ENCODE measurements around the gene MAML3. TPM values are rescaled to one million over a fixed set of nuclear protein-coding genes. Genes with fewer than 3 reads are reported as not detected.

The MAML3 gene
- total RNA-seq, 1 donor from 2014 or later = 0.79 TPM

DNA sequence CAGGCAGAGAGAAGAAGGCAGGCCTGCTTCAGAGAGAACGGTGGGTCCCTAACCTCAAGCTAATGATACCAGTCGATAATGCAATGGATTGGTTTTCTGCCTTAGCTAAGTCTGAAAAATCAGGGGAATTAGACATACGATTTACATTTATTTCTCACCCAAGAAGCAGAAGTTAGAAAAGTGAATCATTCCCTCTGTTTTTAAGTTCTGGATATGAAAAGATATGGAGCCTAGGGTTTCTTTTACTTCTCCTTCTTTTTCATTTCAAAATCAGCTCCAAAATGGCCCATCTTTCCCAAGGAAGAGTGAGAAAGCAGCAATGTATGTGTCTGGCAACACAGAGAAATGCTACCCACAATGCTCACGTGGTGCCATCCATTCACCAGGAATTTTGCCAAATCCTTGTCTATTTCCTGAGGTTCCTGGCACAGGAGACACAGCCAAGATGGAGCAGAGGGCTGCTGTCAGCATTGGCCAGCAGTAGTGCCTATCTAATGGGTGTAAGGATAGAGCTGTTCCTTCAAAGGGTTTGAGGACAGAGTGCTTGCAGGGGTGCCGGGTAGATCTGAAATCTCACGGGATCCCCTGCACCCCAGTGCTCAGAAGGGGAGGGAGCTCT lies 231.5 kb downstream of the MAML3 start:
- TF ChIP-seq, protein P1, sequence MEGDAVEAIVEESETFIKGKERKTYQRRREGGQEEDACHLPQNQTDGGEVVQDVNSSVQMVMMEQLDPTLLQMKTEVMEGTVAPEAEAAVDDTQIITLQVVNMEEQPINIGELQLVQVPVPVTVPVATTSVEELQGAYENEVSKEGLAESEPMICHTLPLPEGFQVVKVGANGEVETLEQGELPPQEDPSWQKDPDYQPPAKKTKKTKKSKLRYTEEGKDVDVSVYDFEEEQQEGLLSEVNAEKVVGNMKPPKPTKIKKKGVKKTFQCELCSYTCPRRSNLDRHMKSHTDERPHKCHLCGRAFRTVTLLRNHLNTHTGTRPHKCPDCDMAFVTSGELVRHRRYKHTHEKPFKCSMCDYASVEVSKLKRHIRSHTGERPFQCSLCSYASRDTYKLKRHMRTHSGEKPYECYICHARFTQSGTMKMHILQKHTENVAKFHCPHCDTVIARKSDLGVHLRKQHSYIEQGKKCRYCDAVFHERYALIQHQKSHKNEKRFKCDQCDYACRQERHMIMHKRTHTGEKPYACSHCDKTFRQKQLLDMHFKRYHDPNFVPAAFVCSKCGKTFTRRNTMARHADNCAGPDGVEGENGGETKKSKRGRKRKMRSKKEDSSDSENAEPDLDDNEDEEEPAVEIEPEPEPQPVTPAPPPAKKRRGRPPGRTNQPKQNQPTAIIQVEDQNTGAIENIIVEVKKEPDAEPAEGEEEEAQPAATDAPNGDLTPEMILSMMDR (IDR thresholded peaks at IDR 0.05; ENCODE audit: insufficient read depth, low read length, severe bottlenecking) = no peak
- FAIRE-seq = peak; percentile 52
- H3K4me3 ChIP-seq (ENCODE audit: low read depth, low read length) = no peak overlapping the region
- no peaks in the 10 kb centered on the region for H3K27me3 ChIP-seq (ENCODE audit: control insufficient read depth, insufficient read depth, low read length)
- H3K36me3 ChIP-seq (ENCODE audit: control insufficient read depth, insufficient read depth, low read length) = no peaks in the 10 kb centered on the region
- peak; percentile 39 for DNase-seq (ENCODE audit: low read depth)

DNA sequence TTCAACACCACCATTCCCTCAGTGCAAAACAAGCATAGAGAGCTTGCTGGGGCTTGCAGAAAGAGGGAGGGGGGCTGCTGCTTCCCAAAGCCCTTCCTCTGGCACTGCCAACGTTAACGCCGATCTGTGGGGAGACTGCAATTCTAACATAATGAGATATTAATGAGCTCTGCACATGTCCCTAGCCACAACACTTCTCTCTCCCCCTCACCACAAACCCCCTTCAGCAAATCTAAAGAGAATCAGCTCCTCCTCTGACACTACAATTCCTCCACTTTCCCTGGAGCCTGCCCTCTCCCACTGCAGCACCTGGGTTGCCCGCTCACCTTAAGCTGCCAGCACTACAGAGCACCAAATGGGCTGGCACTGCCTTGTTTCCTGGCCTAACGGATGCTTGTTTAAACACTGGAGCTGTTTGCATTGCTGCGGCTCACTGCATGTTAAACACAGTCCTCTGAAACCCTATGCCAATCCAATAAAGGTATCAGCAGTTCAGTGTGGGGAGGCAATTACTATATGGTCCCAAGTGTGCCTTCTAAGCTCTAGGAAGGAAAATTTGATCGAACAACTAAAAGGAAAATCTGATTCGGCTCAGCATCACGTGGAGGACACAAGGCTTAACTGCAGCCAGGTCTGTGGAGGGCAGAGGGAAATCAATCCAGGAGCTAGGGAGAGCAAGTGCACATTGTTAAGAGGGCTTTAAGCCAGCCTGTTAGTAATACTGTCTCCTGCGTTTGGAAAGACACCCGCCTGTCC lies 232.4 kb downstream of the MAML3 start:
- DNase-seq (ENCODE audit: low read depth) (peak; percentile 28), FAIRE-seq (no peak)
- H3K36me3 ChIP-seq (ENCODE audit: control insufficient read depth, insufficient read depth, low read length) = no peaks in the 10 kb centered on the region
- H3K4me3 ChIP-seq (ENCODE audit: low read depth, low read length) = no peak overlapping the region
- no peaks in the 10 kb centered on the region for H3K27me3 ChIP-seq (ENCODE audit: control insufficient read depth, insufficient read depth, low read length)
- TF ChIP-seq, protein P1 (IDR thresholded peaks at IDR 0.05; ENCODE audit: insufficient read depth, low read length, severe bottlenecking) = no peak

GRCh38 chr4:139920486-139921002 lies 233.4 kb downstream of the MAML3 start:
- FAIRE-seq = no peak
- H3K4me3 ChIP-seq (ENCODE audit: low read depth, low read length) = no peak overlapping the region
- no peaks in the 10 kb centered on the region for H3K27me3 ChIP-seq (ENCODE audit: control insufficient read depth, insufficient read depth, low read length)
- no peak for DNase-seq (ENCODE audit: low read depth)
- TF ChIP-seq, protein P1 (IDR thresholded peaks at IDR 0.05; ENCODE audit: insufficient read depth, low read length, severe bottlenecking) = no peak
- no peaks in the 10 kb centered on the region for H3K36me3 ChIP-seq (ENCODE audit: control insufficient read depth, insufficient read depth, low read length)

DNA sequence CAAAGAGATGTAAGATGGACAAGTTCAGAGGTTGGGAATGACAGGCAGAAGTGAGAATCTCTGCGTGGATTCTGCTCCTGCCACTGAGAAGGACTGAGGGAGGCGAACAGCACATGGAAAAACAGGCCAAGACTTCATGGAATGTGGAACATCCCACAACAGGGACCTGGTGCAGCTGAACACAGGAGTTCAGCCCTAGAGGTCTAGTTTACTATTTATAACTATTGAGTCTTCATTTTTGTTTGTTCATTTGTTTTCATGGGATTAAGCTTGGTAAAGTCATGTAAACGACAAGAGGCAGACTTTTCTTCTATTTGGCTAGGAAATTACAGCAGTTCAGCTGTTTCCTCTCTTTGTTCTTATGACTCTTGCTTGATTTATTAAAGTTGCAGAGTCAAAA lies 234.5 kb downstream of the MAML3 start:
- no peak overlapping the region for H3K4me3 ChIP-seq (ENCODE audit: low read depth, low read length)
- TF ChIP-seq, protein P1 (IDR thresholded peaks at IDR 0.05; ENCODE audit: insufficient read depth, low read length, severe bottlenecking) = no peak
- no peaks in the 10 kb centered on the region for H3K36me3 ChIP-seq (ENCODE audit: control insufficient read depth, insufficient read depth, low read length)
- DNase-seq (ENCODE audit: low read depth) (no peak), FAIRE-seq (no peak)
- no peaks in the 10 kb centered on the region for H3K27me3 ChIP-seq (ENCODE audit: control insufficient read depth, insufficient read depth, low read length)

GRCh38 chr4:139919004-139919403 lies 235.0 kb downstream of the MAML3 start:
- no peak for DNase-seq (ENCODE audit: low read depth)
- H3K27me3 ChIP-seq (ENCODE audit: control insufficient read depth, insufficient read depth, low read length) = no peaks in the 10 kb centered on the region
- FAIRE-seq = no peak
- no peaks in the 10 kb centered on the region for H3K36me3 ChIP-seq (ENCODE audit: control insufficient read depth, insufficient read depth, low read length)
- H3K4me3 ChIP-seq (ENCODE audit: low read depth, low read length) = no peak overlapping the region
- TF ChIP-seq, protein P1 (IDR thresholded peaks at IDR 0.05; ENCODE audit: insufficient read depth, low read length, severe bottlenecking) = no peak

Data from bronchial epithelial cell (primary cell).